BJ (cell line): ENCODE data around the gene PAEP. TPM values are rescaled to one million over a fixed set of nuclear protein-coding genes. Genes with fewer than 3 reads are reported as not detected.

Experiments
- CTCF ChIA-PET: fragments of 350-600 bp; formaldehyde crosslinking; extraction: SDS; loops from one replicate; lab custom pipeline; 2021; ENCODE audit warnings: antibody characterized with exemption, inconsistent platforms; lab: Yijun Ruan, JAX
- POLR2A ChIA-PET: fragments of 300-600 bp; sonication (Branson Sonifier 250); formaldehyde crosslinking; extraction: SDS; loops from one replicate; lab custom pipeline; 2021; ENCODE audit warnings: antibody characterized with exemption; lab: Charles Lee
- DNase-seq: peaks from one replicate; pipeline ENCODE4 v3.0.0-alpha.2; 2011; ENCODE audit warnings: low read depth
- H3K27me3 ChIP-seq: 2 replicates; pipeline ENCODE4 v1.6.0; 2011; ENCODE audit warnings: low read length; ENCODE audit not compliant: control insufficient read depth, insufficient read depth
- H3K36me3 ChIP-seq: 2 replicates; pipeline ENCODE4 v1.5.1; 2011; ENCODE audit warnings: low read length; ENCODE audit not compliant: control insufficient read depth, insufficient read depth
- H3K4me3 ChIP-seq: 2 replicates; pipeline ENCODE4 v1.5.1; 2011; ENCODE audit warnings: low read depth, mild to moderate bottlenecking, control low read depth, low read length
- CTCF ChIP-seq: IDR thresholded peaks from 2 replicates; pipeline ENCODE4 v1.5.1; 2011; ENCODE audit warnings: low read depth, mild to moderate bottlenecking, control low read depth, inconsistent platforms, low read length, moderate library complexity; ENCODE audit not compliant: insufficient read depth
- polyA plus RNA-seq: library from polyadenylated mRNA; depleted of rRNA; stranded (reverse); fragments of >200 nt; gene quantifications from 2 replicates; pipeline ENCODE4 v1.2.3, GENCODE V29; 2011

The PAEP gene
- polyA plus RNA-seq, 1 experiment, result not detected

DNA sequence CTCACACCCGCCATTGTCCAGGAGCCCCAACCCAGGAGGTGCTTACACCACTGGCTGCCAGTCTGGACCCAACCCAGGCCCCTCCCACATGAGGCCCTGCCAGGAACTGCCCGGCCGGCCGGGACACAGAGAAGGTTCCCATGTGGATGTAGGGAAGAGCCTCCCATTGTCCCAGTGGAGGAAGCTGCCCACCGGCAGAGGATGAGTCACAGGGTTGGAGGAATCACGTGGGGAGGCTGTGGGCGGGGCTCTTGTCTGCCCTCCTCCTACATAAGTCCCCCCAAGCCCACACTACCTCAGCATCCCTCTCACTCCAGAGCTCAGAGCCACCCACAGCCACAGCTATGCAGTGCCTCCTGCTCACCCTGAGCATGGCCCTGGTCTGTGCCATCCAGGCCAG, 26.1 kb downstream of the PAEP start:
- no peak for TF ChIP-seq CTCF
- ChIA-PET CTCF (no interaction called here), POLR2A (no interaction called here)
- no peaks in the 10 kb centered on the region for H3K27me3 ChIP-seq
- no peak overlapping the region for H3K4me3 ChIP-seq
- DNase-seq, result no peak
- no peaks in the 10 kb centered on the region for H3K36me3 ChIP-seq

DNA sequence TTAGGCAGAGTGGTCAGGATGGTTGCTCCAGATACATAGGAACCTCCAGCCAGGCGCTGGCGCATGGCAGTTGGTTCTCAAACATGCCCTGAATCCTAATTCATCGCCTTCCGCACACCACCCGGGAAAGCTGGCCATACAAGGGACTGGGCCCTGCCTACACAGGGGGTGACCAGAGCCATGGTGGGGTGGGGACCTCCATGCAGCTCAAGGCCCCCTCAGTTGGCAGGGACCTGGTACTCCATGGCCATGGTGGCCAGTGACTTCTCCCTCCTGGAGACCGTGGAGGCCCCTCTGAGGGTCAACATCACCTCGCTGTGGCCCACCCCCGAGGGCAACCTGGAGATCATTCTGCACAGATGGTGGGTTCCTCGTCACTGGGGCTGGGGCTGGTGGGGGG, 26.8 kb downstream of the PAEP start:
- ChIA-PET POLR2A (no interaction called here), CTCF (no interaction called here)
- Histone ChIP-seq H3K4me3 (no peak overlapping the region), H3K27me3 (no peaks in the 10 kb centered on the region), H3K36me3 (no peaks in the 10 kb centered on the region)
- DNase-seq, result no peak
- TF ChIP-seq CTCF, result no peak

DNA sequence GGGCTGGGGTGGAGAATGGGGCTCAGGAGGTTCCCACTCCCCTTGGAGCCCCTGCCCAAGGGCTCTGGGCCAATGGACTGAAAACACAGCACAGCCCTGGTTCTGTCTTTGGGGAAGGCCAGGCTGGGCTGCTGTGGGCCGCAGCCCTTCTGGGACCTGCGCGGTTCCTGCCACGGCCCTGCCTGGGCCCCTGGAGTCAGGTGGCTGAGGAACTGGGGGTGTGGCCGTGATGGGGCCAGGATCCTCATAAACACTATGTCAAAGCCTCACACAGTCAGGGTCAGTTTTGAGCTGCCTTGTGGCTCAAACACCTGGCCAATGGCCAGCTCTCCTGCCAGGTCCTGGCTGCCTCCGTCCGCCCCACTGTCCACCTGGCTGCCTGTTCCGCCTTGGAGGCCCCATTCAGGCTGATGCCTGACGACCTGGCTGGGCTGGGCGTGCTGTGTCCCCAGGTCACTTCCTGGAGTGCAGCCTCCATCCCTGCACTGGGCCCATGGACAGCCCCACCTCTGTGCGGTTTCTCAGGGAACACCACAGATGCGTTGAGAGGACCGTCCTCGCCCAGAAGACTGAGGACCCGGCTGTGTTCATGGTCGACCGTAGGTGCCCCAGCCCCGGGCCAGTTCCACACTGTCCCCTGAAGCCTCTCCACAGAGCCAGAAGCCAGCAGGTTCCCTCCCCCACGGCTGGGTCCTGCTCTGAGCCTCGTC, 27.5 kb downstream of the PAEP start:
- Histone ChIP-seq H3K36me3 (no peaks in the 10 kb centered on the region), H3K4me3 (no peak overlapping the region), H3K27me3 (no peaks in the 10 kb centered on the region)
- ChIA-PET POLR2A (no interaction called here), CTCF (interaction anchor here (1.1 to 3.2 kb wide), 2 partner anchors 12 to 14 kb away, joined by 3 to 11 read pairs; no protein-coding TSS in a partner anchor)
- no peak for DNase-seq
- no peak for TF ChIP-seq CTCF

GRCh38 chr9:135589596-135590485, 28.3 kb downstream of the PAEP start:
- Histone ChIP-seq H3K4me3 (no peak overlapping the region), H3K36me3 (no peaks in the 10 kb centered on the region), H3K27me3 (no peaks in the 10 kb centered on the region)
- no peak for TF ChIP-seq CTCF
- ChIA-PET POLR2A (no interaction called here), CTCF (interaction anchor here (1.0 to 3.2 kb wide), 3 partner anchors 11 to 16 kb away, joined by 3 to 11 read pairs (median 3); no protein-coding TSS in a partner anchor)
- no peak for DNase-seq

DNA sequence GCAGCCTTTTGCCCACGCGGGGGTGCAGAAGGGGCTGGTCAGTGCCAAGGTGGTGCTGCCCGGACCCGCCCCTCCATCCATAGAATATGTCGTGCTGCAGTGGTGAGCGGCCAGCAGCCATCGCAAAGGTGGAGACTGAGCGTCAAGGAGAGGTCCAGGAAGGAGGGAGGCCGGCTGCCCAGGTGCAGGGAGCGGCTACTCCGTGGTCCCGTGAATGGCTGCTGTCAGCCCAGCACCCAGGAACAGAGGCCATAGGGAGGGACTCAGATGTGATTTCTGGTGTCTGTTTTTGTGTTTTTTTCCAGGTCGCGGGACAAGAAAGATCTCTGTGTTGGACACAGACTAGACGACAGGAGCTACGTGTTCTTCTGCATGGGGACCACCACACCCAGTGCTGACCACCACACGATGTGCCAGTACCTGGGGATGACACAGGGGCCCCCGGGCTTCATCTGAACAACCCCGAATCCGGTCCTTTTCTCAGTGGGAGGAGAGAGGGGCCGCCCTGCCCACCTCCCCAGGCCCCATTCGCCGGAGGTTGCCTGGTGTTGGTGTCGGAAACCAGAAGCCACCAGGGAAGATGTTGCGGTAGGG, 29.0 kb downstream of the PAEP start:
- DNase-seq, result no peak
- H3K4me3 ChIP-seq, result no peak overlapping the region
- TF ChIP-seq CTCF, result no peak
- H3K27me3 ChIP-seq, result no peaks in the 10 kb centered on the region
- ChIA-PET CTCF (interaction anchor here (1.0 to 3.2 kb wide), 2 partner anchors 11 to 16 kb away, joined by 3 to 11 read pairs; no protein-coding TSS in a partner anchor), POLR2A (no interaction called here)
- no peaks in the 10 kb centered on the region for H3K36me3 ChIP-seq
